Measurements from ENCODE around the gene ADAMTS1.

ADAMTS1 gene

GRCh38 chr21:26844258-26845065, 747 bp downstream of the ADAMTS1 start:
- DNase-seq (ENCODE audit: low read depth), result no peak
- TF ChIP-seq, protein P1, sequence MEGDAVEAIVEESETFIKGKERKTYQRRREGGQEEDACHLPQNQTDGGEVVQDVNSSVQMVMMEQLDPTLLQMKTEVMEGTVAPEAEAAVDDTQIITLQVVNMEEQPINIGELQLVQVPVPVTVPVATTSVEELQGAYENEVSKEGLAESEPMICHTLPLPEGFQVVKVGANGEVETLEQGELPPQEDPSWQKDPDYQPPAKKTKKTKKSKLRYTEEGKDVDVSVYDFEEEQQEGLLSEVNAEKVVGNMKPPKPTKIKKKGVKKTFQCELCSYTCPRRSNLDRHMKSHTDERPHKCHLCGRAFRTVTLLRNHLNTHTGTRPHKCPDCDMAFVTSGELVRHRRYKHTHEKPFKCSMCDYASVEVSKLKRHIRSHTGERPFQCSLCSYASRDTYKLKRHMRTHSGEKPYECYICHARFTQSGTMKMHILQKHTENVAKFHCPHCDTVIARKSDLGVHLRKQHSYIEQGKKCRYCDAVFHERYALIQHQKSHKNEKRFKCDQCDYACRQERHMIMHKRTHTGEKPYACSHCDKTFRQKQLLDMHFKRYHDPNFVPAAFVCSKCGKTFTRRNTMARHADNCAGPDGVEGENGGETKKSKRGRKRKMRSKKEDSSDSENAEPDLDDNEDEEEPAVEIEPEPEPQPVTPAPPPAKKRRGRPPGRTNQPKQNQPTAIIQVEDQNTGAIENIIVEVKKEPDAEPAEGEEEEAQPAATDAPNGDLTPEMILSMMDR (conservative IDR thresholded peaks at IDR 0.05; ENCODE audit: low read depth, low read length), result no peak
- H3K4me3 ChIP-seq (ENCODE audit: low read length), result peak overlapping the region; percentile 74

DNA sequence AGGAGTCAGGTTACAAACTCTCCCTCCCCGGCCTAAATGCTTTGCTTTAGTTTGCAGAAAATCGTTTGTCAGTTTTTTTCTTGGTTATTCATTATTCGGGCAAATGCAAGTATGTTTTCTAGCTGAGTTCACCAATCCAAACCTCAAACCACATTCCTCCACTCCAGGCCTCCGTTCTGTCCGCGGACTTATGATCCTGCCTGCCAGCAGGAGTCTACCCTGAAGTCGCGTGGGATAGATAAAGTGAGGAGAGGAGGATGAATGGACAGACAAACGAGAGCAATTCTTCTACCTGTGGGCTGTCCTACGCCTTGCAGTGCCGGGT, 1.3 kb downstream of the ADAMTS1 start:
- TF ChIP-seq, protein P1 (conservative IDR thresholded peaks at IDR 0.05; ENCODE audit: low read depth, low read length), result peak; percentile 13
- no peak for DNase-seq (ENCODE audit: low read depth)

DNA sequence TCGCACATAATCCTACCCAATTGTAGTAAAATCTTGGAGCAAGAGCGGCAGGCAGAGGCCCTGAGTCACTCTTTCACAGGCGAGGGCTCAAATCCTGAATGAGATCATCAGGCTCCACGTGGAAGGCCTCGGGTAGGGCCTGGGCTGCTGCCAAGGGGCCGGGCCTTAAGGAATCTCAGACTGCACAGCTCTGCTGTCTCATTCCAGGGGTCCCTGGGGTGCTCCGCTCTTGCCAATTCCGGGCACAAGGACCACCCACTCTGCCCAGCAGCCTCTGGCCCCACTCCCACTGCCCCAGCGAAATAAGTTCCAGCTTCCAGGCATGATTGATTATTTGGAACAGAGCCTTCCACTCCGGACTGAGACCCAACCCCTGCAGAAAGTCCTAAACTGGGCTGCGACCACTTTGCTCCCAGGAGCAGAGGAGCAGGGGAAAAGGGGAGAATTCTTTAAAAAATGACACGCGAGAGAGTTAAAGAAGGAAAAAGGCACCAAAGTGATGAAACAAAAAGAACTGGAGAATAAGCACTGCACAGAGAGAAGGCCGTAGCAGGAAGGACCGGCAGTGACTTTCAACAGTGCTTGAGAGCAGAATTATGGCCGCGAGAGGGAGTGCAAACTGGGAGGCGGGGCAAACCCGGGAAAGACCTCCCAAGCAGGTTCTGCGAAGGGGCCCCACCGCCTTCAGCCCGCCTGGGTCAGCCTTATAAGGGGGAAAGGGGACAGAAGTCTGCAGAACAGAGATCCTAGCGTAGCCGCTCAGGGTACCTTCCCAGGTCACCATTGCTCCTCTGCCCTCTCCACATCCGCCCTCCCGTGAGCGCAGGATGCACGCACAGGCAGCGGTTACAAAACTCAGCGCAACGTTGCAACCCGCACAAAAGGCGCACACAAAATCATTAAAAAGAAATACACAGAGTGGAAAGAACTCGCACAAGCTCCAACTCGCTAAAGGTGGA, 2.0 kb downstream of the ADAMTS1 start:
- TF ChIP-seq, protein P1 (conservative IDR thresholded peaks at IDR 0.05; ENCODE audit: low read depth, low read length), result peak; percentile 41
- H3K4me3 ChIP-seq (ENCODE audit: low read length), result peak overlapping the region; percentile 74
- peak; percentile 94 for DNase-seq (ENCODE audit: low read depth)

More for the DNA sequence above, 1.3 kb downstream of the ADAMTS1 start:
- peak overlapping the region; percentile 74 for H3K4me3 ChIP-seq (ENCODE audit: low read length)

- no peak overlapping the region for H3K4me3 ChIP-seq (ENCODE audit: low read length)
- no peak for DNase-seq (ENCODE audit: low read depth)
- TF ChIP-seq, protein P1 (conservative IDR thresholded peaks at IDR 0.05; ENCODE audit: low read depth, low read length), result no peak
Observed at GRCh38 chr21:26842300-26842699, 2.9 kb downstream of the ADAMTS1 start.

DNA sequence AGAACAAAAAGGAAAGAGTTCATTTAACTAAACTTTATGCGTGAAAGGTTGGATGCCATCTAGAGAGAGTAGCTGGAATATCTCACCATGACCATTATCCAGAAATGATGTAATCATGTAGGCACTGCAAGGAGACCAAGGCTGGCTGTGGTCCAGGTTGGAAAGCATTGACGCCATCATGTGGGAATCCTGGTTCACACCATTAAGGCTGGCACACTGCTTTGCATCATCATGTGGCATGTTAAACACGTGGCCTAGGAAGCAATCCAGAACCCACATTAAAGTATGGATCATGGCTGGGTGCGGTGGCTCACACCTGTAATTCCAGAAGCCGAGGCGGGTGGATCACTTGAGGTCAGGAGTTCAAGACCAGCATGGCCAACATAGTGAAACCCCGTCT, 4.3 kb downstream of the ADAMTS1 start:
- TF ChIP-seq, protein P1 (conservative IDR thresholded peaks at IDR 0.05; ENCODE audit: low read depth, low read length), result no peak
- DNase-seq (ENCODE audit: low read depth), result no peak
- H3K4me3 ChIP-seq (ENCODE audit: low read length), result no peak overlapping the region

GRCh38 chr21:26840201-26840600, 5.0 kb downstream of the ADAMTS1 start:
- no peak overlapping the region for H3K4me3 ChIP-seq (ENCODE audit: low read length)
- TF ChIP-seq, protein P1 (conservative IDR thresholded peaks at IDR 0.05; ENCODE audit: low read depth, low read length), result no peak
- no peak for DNase-seq (ENCODE audit: low read depth)

Data from retinal pigment epithelial cell (primary cell).